ENCODE measurements around the gene LACTBL1.

LACTBL1 gene

GRCh38 chr1:22936681-22937080 is 36.0 kb downstream of the LACTBL1 start:
- no peak for TF ChIP-seq CTCF (IDR thresholded peaks at IDR 0.05; ENCODE audit: extremely low read depth, insufficient read depth, missing control alignments)
- in situ Hi-C loops (cut with MboI; ENCODE audit: low pct_unique_long_range_greater_than_20kb, low sequenced_read_pairs, unreplicated experiment), result no loop called here
- no peak for DNase-seq (ENCODE audit: low spot score)

GRCh38 chr1:22935433-22935832 is 37.2 kb downstream of the LACTBL1 start:
- in situ Hi-C loops (cut with MboI; ENCODE audit: low pct_unique_long_range_greater_than_20kb, low sequenced_read_pairs, unreplicated experiment), result no loop called here
- no peak for DNase-seq (ENCODE audit: low spot score)
- TF ChIP-seq CTCF (IDR thresholded peaks at IDR 0.05; ENCODE audit: extremely low read depth, insufficient read depth, missing control alignments), result no peak

- no peak for TF ChIP-seq CTCF (IDR thresholded peaks at IDR 0.05; ENCODE audit: extremely low read depth, insufficient read depth, missing control alignments)
- in situ Hi-C loops (cut with MboI; ENCODE audit: low pct_unique_long_range_greater_than_20kb, low sequenced_read_pairs, unreplicated experiment), result no loop called here
- DNase-seq (ENCODE audit: low spot score), result no peak
These were observed 39.7 kb downstream of the LACTBL1 start for GRCh38 chr1:22932803-22933470.

- peak; percentile 64 for TF ChIP-seq CTCF (IDR thresholded peaks at IDR 0.05; ENCODE audit: extremely low read depth, insufficient read depth, missing control alignments)
- in situ Hi-C loops (cut with MboI; ENCODE audit: low pct_unique_long_range_greater_than_20kb, low sequenced_read_pairs, unreplicated experiment), result no loop called here
- peak; percentile 71 for DNase-seq (ENCODE audit: low spot score)
These were observed 42.3 kb downstream of the LACTBL1 start for GRCh38 chr1:22930240-22930912.

GRCh38 chr1:22925111-22925510 is 47.6 kb downstream of the LACTBL1 start:
- in situ Hi-C loops (cut with MboI; ENCODE audit: low pct_unique_long_range_greater_than_20kb, low sequenced_read_pairs, unreplicated experiment), result no loop called here
- no peak for DNase-seq (ENCODE audit: low spot score)
- no peak for TF ChIP-seq CTCF (IDR thresholded peaks at IDR 0.05; ENCODE audit: extremely low read depth, insufficient read depth, missing control alignments)

- no peak for DNase-seq (ENCODE audit: low spot score)
- TF ChIP-seq CTCF (IDR thresholded peaks at IDR 0.05; ENCODE audit: extremely low read depth, insufficient read depth, missing control alignments), result no peak
- in situ Hi-C loops (cut with MboI; ENCODE audit: low pct_unique_long_range_greater_than_20kb, low sequenced_read_pairs, unreplicated experiment), result no loop called here
These were observed 50.0 kb downstream of the LACTBL1 start for GRCh38 chr1:22922640-22923039.

Measured in GM13977 (cell line).